Stimulated activated naive B cell treated with anti-CD40 and anti-IgM and Interleukin-4, amounts not matched to agents 10 μg/mL and 1 μg/mL and 100 μg/mL, for 72 hours (primary cell): ENCODE measurements around the gene COL9A3.

ENCODE experiments used
- ATAC-seq, 2 donors: fragments of 150-1000 bp; cut with Tn5 transposase; replicated peaks; 2 replicates each; pipeline ENCODE4 v1.10.0; 2021; ENCODE audit warnings: moderate library complexity in 1 of 2
- DNase-seq: peaks from one replicate; pipeline ENCODE4 v3.0.0; 2021
- H3K27ac Mint-ChIP-seq: one replicate; pipeline ENCODE4 v1.8.0; 2022; ENCODE audit warnings: mild to moderate bottlenecking, mixed read lengths
- H3K27me3 Mint-ChIP-seq, 2 donors: one replicate each; pipeline ENCODE4 v1.8.0; 2022; ENCODE audit warnings: mixed read lengths in 2 of 2
- H3K36me3 Mint-ChIP-seq, 2 donors: one replicate each; pipeline ENCODE4 v1.8.0; 2022; ENCODE audit warnings: mixed read lengths in 2 of 2, mild to moderate bottlenecking in 1 of 2
- H3K4me1 Mint-ChIP-seq, 2 donors: one replicate each; pipeline ENCODE4 v1.8.0; 2022; ENCODE audit warnings: mixed read lengths in 2 of 2, mild to moderate bottlenecking in 1 of 2
- H3K4me3 Mint-ChIP-seq, 2 donors: one replicate each; pipeline ENCODE4 v1.8.0; 2022; ENCODE audit warnings: mild to moderate bottlenecking in 2 of 2, mixed read lengths in 2 of 2, moderate library complexity in 1 of 2
- H3K9me3 Mint-ChIP-seq, 2 donors: one replicate each; pipeline ENCODE4 v1.8.0; 2022; ENCODE audit warnings: mixed read lengths in 2 of 2, mild to moderate bottlenecking in 1 of 2

COL9A3 gene

DNA sequence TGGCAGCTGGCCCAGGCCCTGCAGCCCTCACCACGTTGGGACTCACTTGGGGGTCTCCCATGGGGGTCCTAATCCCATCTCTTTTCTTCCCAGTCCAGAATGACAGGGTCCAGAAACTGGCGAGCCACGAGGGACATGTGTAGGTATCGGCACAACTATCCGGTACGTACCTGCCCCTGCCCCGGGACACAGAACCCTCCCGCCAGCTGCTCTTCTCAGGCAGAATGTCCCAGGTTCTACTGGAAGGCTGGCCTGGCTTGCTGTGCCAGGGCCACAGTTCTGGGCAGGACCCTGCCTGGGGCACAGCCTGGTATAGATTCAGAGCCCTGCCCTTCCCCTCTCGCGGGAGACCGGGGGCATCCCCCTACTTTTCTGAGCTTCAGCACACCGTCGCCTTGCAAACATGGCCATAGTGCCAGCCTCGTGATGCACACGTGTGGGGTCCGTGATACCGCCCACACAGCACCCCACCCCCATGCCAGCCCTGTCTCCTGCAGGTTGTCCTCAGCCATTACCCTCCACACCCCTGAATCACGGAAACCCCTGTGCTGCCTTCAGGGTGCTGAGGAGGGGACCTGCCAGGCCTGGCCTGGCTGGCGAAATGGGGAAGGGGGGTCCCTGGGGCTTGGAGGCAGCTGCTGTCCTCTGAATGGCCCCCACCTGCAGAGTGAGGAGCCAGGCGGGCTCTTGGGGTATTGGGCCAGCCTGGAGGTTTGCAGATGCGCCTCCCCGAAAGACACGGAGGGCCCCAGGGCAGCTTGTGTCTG, 9.2 kb upstream of the COL9A3 start:
- Mint-ChIP-seq H3K36me3 (peaks cover 28 to 43% of the 10 kb centered on the region in 2 donors), H3K4me3 (peak overlapping the region in 1 of 2 donors; percentile 56), H3K27me3 (no peaks in the 10 kb centered on the region), H3K4me1 (peaks cover 30 to 39% of the 10 kb centered on the region in 2 donors), H3K27ac (no peak overlapping the region), H3K9me3 (no peaks in the 10 kb centered on the region)
- no peak for DNase-seq
- no peak for ATAC-seq

DNA sequence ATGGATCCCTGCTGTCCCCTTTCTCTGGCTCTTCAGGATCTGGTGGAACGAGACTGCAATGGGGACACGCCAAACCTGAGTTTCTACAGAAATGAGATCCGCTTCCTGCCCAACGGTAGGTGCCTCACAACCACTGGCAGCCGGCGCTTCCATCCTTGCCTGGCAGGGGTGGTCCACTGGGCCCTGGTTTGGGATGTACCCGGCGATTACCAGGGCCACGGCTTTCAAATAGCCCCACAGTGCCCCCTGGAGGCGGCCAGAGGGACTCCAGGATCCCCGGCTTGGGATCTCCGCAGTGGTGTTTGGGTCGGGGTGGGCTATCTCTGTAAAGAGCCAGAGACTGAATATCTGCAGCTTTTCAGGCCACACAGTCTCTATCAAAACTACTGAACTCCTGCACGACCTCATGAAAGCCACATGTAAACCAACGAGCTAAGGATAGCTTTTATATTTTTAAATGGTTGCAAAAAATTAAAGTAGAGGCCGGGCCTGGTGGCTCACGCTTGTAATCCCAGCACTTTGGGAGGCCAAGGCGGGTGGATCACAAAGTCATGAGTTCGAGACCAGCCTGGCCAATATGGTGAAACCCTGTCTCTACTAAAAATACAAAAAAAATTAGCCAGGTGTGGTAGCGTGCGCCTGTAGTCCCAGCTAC, 8.5 kb upstream of the COL9A3 start:
- Mint-ChIP-seq H3K4me1 (peaks cover 30 to 39% of the 10 kb centered on the region in 2 donors), H3K27ac (peak overlapping the region; percentile 31), H3K27me3 (no peaks in the 10 kb centered on the region), H3K4me3 (peak overlapping the region in 1 of 2 donors; percentile 53), H3K9me3 (no peaks in the 10 kb centered on the region), H3K36me3 (peaks cover 28 to 45% of the 10 kb centered on the region in 2 donors)
- DNase-seq (peak; percentile 47), ATAC-seq (peak; percentile 57 to 60)

DNA sequence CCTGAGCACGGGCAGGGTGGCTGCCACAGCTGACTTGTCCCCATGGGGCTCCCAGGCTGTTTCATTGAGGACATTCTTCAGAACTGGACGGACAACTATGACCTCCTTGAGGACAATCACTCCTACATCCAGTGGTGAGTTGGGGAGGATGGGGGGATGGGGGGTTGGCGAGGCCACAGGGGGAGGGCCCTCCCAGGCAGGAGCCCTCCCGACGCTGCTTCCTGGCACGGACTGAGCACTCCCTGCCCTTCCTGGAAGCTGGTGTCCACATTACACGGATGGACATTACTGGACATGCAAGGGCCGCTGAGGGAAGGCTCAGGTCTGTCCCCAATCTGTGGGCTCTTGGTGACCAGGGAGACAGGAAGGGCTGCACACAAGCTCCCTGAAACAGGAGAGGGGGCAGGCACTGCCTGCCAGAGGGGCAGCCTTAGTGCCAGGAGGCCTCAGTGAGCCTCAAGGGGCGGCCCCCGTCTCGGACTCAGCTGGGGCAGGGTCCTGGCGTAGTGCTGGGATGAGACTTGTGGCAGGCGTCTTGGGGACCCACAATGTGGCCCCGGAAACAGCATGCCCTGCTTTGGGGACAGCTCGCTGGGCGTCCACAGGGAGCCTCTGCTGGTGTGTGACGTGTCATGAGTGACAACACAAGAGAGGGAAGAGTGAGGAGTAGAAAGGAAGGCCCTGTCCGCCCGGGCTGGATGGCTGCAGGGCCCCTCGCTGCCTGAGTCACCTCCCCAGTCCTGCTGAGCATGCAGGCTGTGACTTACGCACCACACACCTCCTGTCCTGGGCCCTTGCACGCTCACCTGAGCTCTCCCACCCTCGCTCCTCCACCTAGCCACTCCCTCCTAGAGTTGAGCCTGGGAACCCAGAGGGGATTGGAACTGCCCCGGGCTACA, 7.1 kb upstream of the COL9A3 start:
- DNase-seq (no peak), ATAC-seq (no peak)
- H3K9me3 Mint-ChIP-seq = no peaks in the 10 kb centered on the region
- H3K27me3 Mint-ChIP-seq = peaks cover 5% of the 10 kb centered on the region in 2 donors
- H3K4me1 Mint-ChIP-seq = peaks cover 24 to 37% of the 10 kb centered on the region in 2 donors
- H3K36me3 Mint-ChIP-seq = peaks cover 29 to 47% of the 10 kb centered on the region in 2 donors
- H3K27ac Mint-ChIP-seq = no peak overlapping the region
- no peak overlapping the region for H3K4me3 Mint-ChIP-seq

DNA sequence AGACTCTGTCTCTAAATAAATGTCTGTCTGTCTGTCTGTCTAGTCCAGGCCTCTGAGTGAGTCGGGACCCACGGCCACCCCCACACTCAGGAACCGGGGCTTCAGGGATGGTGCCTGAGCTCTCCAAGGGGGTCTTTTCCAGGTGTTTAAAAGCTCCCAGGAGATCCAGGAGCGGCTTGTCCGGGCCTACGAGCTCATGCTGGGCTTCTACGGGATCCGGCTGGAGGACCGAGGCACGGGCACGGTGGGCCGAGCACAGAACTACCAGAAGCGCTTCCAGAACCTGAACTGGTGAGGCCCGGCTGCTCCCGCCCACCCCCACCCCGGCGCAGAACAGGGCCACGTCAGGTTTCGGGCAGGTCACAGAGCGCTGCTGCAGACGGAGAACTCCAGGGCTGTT, 5.5 kb upstream of the COL9A3 start:
- H3K4me3 Mint-ChIP-seq = no peak overlapping the region
- H3K27ac Mint-ChIP-seq = no peak overlapping the region
- H3K9me3 Mint-ChIP-seq = no peaks in the 10 kb centered on the region
- peaks cover 27 to 46% of the 10 kb centered on the region in 2 donors for H3K36me3 Mint-ChIP-seq
- H3K27me3 Mint-ChIP-seq = peaks cover 17 to 20% of the 10 kb centered on the region in 2 donors
- ATAC-seq (no peak), DNase-seq (no peak)
- H3K4me1 Mint-ChIP-seq = peaks cover 27 to 41% of the 10 kb centered on the region in 2 donors

DNA sequence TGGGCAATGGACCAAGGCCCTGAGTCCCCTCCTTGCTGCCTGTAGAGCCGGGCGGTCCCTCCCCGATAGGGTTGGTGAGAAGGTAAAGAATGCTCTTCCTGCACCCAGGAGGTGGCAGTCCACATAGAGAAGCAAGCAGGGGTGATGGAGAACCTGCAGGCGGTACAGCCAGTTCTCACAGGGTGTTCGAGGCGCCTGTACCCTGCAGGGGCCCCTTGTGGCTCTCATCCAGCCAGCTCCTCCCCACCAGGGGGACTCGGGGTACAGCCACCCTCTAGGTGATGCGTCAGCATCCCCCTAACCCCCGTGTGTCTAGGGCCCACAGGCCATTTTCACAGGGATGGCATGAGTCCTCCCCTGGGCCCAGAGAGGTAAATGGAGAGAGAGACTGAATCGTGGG, 5.1 kb upstream of the COL9A3 start:
- H3K4me3 Mint-ChIP-seq = no peak overlapping the region
- peaks cover 23 to 38% of the 10 kb centered on the region in 2 donors for H3K4me1 Mint-ChIP-seq
- H3K27ac Mint-ChIP-seq = peak overlapping the region; percentile 51
- DNase-seq (no peak), ATAC-seq (no peak)
- peaks cover 17 to 22% of the 10 kb centered on the region in 2 donors for H3K27me3 Mint-ChIP-seq
- peaks cover 25 to 44% of the 10 kb centered on the region in 2 donors for H3K36me3 Mint-ChIP-seq
- no peaks in the 10 kb centered on the region for H3K9me3 Mint-ChIP-seq

DNA sequence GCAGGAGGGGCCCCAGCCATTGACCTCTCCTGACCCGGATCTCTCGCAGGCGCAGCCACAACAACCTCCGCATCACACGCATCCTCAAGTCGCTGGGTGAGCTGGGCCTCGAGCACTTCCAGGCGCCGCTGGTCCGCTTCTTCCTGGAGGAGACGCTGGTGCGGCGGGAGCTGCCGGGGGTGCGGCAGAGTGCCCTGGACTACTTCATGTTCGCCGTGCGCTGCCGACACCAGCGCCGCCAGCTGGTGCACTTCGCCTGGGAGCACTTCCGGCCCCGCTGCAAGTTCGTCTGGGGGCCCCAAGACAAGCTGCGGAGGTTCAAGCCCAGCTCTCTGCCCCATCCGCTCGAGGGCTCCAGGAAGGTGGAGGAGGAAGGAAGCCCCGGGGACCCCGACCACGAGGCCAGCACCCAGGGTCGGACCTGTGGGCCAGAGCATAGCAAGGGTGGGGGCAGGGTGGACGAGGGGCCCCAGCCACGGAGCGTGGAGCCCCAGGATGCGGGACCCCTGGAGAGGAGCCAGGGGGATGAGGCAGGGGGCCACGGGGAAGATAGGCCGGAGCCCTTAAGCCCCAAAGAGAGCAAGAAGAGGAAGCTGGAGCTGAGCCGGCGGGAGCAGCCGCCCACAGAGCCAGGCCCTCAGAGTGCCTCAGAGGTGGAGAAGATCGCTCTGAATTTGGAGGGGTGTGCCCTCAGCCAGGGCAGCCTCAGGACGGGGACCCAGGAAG, 4.5 kb upstream of the COL9A3 start:
- Mint-ChIP-seq H3K4me3 (no peak overlapping the region), H3K27me3 (peaks cover 17 to 22% of the 10 kb centered on the region in 2 donors), H3K36me3 (peaks cover 22 to 41% of the 10 kb centered on the region in 2 donors), H3K4me1 (peaks cover 20 to 32% of the 10 kb centered on the region in 2 donors), H3K9me3 (no peaks in the 10 kb centered on the region), H3K27ac (peak overlapping the region; percentile 42)
- DNase-seq (no peak), ATAC-seq (no peak)

DNA sequence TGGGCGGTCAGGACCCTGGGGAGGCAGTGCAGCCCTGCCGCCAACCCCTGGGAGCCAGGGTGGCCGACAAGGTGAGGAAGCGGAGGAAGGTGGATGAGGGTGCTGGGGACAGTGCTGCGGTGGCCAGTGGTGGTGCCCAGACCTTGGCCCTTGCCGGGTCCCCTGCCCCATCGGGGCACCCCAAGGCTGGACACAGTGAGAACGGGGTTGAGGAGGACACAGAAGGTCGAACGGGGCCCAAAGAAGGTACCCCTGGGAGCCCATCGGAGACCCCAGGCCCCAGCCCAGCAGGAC, 4.0 kb upstream of the COL9A3 start:
- Mint-ChIP-seq H3K4me1 (peaks cover 15 to 27% of the 10 kb centered on the region in 2 donors), H3K27me3 (peaks cover 17 to 26% of the 10 kb centered on the region in 2 donors), H3K4me3 (no peak overlapping the region), H3K27ac (peak overlapping the region; percentile 42), H3K36me3 (peaks cover 20 to 36% of the 10 kb centered on the region in 2 donors), H3K9me3 (no peaks in the 10 kb centered on the region)
- ATAC-seq (no peak), DNase-seq (no peak)

DNA sequence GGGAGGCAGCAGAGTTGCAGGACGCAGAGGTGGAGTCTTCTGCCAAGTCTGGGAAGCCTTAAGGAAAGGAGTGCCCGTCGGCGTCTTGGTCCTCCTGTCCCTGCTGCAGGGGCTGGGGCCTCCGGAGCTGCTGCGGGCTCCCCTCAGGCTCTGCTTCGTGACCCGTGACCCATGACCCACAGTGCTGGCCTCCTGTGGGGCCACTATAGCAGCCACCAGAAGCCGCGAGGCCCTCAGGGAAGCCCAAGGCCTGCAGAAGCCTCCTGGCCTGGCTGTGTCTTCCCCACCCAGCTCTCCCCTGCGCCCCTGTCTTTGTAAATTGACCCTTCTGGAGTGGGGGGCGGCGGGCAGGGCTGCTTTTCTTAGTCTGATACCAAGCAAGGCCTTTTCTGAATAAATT, 3.3 kb upstream of the COL9A3 start:
- no peaks in the 10 kb centered on the region for H3K9me3 Mint-ChIP-seq

DNA sequence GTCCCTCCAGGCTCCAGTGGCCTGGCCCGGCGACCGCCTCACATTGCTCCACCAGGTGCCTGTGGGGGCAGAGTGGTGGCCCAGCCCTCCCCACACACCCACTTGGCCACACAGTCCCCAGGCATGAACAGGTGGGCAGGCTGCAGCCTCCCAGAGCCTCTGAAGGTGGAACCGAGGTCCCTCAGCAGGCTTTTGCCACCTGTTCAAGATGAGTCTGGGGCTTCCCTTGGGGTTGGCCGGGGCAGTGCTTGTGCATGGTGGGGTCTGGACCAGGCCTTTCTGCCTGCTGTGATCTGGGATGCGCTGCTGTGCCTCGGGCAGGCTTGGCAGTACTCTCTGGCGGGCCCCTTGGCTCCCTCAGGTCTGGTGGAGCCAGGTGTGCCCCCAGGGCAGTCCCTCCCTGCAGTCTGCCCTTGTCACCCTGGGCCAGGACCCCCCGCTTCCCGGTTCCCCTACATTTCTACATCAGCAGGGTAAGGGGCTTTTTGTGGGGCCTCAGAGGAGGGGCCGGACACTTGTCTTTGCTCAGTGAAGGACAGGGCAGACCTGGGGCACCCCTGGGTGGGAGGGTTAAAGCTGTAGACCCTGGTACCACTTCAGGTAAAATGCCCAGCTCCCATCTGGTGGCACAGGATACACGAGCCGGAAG, 2.7 kb upstream of the COL9A3 start:
- Mint-ChIP-seq H3K9me3 (no peaks in the 10 kb centered on the region), H3K27me3 (peaks cover 25 to 39% of the 10 kb centered on the region in 2 donors), H3K4me3 (no peak overlapping the region), H3K36me3 (peaks cover 16 to 29% of the 10 kb centered on the region in 2 donors), H3K4me1 (peaks cover 11 to 21% of the 10 kb centered on the region in 2 donors), H3K27ac (peak overlapping the region; percentile 65)
- ATAC-seq (peak; percentile 21 to 23), DNase-seq (no peak)

More for the DNA sequence above, 3.3 kb upstream of the COL9A3 start:
- DNase-seq (no peak), ATAC-seq (no peak)
- Mint-ChIP-seq H3K4me1 (peaks cover 11 to 21% of the 10 kb centered on the region in 2 donors), H3K4me3 (no peak overlapping the region), H3K27me3 (peaks cover 24 to 33% of the 10 kb centered on the region in 2 donors), H3K36me3 (peaks cover 16 to 31% of the 10 kb centered on the region in 2 donors), H3K27ac (no peak overlapping the region)

DNA sequence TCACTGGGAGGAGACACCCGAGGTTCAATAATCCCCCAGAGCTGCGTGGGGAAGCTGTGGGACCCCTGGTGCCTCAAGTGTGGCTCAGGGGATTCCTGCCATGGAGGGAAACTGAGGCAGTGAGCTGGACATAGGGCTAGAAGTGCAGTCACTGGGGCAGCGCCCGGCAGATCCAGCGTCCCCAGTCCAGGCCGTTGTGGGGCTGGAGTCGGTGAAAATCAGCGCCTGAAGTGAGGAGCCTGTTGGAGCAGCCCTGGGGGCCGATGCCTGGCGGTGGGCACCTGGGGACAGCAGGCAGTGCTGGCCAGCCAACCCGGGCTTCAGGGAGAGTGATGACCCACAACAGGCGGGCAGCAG, 2.2 kb upstream of the COL9A3 start:
- no peaks in the 10 kb centered on the region for H3K9me3 Mint-ChIP-seq
- no peak for ATAC-seq
- H3K27ac Mint-ChIP-seq = peak overlapping the region; percentile 65
- H3K4me3 Mint-ChIP-seq = no peak overlapping the region
- H3K36me3 Mint-ChIP-seq = peaks cover 14 to 24% of the 10 kb centered on the region in 2 donors
- peaks cover 11 to 21% of the 10 kb centered on the region in 2 donors for H3K4me1 Mint-ChIP-seq
- DNase-seq = no peak
- H3K27me3 Mint-ChIP-seq = peaks cover 25 to 44% of the 10 kb centered on the region in 2 donors

DNA sequence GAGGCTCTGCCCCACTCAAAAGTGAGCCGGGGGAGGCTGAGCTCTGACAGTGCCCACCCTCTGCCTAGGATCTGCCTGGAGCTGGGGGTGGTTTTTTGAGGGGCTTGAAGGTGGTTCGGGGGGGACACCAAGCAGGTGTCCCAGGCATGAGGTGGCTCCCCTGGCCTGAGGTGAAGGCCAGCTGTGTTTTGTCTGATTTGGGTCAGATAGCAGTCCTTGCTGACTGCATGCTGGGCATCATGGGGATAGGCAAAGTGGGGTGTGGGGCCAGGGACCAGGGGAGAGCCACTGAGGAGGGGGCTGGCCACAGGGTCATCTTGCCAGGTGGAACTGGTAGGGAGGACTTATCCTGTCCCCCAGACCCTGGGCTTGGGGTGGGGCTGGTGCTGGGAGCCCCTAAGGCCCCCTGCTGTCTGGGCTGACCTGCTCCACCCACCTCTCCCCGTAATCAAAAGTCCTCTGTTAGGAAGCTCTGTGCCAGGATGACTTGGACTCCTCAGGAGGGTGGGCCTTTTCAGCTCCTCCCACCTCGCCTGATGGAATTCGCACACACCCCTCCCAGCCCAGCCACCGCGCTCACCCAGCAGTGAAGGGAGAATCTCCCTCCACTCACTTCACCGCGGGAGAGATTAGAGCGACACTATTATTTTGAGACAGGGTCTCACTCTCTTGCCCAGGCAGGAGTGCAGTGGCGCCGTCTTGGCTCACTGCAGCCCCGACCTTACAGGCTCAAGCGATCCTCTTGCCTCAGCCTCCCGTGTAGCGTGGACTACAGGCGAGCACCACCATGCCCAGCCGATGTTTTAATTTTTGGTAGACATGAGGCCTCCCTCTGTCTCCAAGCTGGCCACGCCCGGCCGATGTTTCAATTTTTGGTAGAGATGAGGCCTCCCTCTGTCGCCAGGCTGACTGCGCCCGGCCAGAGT, 1.5 kb upstream of the COL9A3 start:
- peak in 1 of 2 donors; percentile 21 for ATAC-seq
- no peak overlapping the region for H3K4me3 Mint-ChIP-seq

DNA sequence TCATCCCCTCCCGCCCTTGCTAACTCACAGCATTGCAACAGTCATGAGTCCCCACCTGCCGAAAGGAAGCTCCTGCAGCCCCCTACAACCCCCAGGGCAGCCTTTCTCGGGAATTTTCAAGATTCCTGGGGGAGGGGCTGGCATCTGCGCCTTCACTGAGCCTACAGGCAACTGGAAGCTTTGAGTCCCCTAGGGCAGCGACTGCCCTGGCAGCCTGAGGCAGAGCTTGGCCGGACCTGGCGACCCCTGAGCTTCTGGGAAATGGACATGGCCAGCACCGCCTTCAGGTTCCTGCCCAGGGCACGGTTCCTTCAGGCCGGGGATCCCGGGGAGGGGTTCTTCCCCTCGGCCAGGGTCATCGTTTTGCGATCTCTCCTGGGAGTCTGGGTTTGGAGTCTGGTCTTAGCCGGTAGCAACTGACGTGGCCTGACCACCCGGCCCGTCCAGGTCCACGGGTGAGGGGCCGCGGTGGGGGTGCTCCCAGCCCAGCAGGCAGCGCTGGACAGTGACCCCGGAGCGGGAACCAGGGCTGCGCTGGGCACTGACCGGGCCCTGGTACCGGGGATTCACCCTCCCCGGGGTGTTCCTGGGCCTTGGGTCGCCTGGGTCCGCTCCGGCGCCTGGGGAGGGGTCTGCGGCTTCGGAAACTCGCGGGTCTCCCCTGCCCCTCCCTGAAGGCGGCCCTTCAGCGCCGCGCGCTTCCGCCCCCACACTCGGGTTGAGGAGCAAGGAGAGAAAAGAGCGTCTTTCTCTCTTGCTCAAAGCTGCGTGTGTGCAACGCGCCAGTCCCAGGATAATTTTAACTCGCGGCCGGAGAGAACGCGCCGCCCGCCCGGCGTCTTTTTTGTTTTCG, 593 bp upstream of the COL9A3 start:
- ATAC-seq (peak; percentile 18 to 44), DNase-seq (no peak)
- Mint-ChIP-seq H3K4me3 (peak overlapping the region; percentile 29 to 65), H3K27me3 (peaks cover 30 to 53% of the 10 kb centered on the region in 2 donors), H3K4me1 (peaks cover 11 to 21% of the 10 kb centered on the region in 2 donors), H3K9me3 (no peaks in the 10 kb centered on the region), H3K36me3 (peaks cover 9 to 19% of the 10 kb centered on the region in 2 donors), H3K27ac (no peak overlapping the region)

More for the DNA sequence above, 1.5 kb upstream of the COL9A3 start:
- Mint-ChIP-seq H3K36me3 (peaks cover 12 to 19% of the 10 kb centered on the region in 2 donors), H3K27me3 (peaks cover 28 to 50% of the 10 kb centered on the region in 2 donors), H3K27ac (no peak overlapping the region), H3K4me1 (peaks cover 11 to 21% of the 10 kb centered on the region in 2 donors), H3K9me3 (no peaks in the 10 kb centered on the region)
- no peak for DNase-seq
